ENCODE results near the gene SMPDL3B.

SMPDL3B gene, protein sequence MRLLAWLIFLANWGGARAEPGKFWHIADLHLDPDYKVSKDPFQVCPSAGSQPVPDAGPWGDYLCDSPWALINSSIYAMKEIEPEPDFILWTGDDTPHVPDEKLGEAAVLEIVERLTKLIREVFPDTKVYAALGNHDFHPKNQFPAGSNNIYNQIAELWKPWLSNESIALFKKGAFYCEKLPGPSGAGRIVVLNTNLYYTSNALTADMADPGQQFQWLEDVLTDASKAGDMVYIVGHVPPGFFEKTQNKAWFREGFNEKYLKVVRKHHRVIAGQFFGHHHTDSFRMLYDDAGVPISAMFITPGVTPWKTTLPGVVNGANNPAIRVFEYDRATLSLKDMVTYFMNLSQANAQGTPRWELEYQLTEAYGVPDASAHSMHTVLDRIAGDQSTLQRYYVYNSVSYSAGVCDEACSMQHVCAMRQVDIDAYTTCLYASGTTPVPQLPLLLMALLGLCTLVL

DNA sequence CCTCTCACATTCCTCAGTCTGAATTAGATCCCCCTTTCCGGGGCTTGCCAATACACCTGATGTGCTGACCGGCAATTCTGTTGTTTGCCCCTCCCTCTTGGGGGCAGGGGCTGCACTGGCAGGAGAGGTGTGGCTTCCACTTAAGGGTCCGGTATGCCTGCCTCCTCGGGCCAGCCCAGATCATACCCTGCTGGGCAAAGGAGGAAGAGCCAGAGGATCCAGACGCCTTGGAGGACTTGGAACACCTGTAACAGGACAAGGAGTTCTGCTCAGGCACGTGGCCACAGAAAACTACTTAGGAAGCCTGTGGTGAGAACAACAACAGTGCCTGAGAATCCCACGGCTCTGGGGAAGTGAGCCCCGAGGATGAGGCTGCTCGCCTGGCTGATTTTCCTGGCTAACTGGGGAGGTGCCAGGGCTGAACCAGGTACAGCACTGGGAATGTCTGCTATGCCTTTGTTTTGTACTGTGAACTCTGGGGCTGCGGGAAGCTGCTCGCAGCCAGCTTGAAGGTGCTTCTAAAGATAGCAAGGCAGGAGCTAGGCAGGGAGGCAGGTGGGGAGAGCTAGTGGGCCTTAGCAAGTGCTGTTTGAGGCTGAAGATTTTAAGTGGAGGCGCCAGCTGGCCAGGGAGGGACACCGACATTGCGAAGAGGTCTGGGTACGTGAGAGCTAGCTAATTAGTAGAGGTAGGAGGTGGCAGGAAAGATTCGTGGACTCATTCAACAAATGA, at the start of gene SMPDL3B:
SMPDL3B (plus strand) TSS at position 183 of the 732 bp plus-strand sequence; CDS start at position 367, 184 bp downstream.
- no peak for DNase-seq (ENCODE audit: extremely low read depth in 1 of 2, low read depth in 1 of 2)

DNA sequence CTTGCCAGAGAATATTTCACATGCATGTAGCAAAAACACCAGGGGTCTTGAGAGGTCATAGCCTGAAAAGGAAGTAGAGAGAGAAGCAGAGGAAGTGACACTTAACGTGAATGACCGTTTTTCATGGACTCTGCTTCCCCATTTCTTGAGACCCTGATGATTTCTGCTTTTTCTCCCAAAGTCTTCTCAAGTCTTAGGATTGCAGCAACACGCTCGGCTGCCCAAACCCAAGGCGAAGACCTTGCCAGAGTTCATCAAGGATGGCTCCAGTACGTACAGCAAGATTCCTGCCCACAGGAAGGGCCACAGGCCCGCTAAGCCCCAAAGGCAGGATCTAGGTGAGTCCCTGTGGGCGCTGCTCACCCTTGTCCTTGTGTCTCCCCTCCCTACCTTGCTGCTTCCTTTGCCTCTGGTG, 49.7 kb upstream of the SMPDL3B start:
- no peak for DNase-seq (ENCODE audit: extremely low read depth in 1 of 2, low read depth in 1 of 2)

DNA sequence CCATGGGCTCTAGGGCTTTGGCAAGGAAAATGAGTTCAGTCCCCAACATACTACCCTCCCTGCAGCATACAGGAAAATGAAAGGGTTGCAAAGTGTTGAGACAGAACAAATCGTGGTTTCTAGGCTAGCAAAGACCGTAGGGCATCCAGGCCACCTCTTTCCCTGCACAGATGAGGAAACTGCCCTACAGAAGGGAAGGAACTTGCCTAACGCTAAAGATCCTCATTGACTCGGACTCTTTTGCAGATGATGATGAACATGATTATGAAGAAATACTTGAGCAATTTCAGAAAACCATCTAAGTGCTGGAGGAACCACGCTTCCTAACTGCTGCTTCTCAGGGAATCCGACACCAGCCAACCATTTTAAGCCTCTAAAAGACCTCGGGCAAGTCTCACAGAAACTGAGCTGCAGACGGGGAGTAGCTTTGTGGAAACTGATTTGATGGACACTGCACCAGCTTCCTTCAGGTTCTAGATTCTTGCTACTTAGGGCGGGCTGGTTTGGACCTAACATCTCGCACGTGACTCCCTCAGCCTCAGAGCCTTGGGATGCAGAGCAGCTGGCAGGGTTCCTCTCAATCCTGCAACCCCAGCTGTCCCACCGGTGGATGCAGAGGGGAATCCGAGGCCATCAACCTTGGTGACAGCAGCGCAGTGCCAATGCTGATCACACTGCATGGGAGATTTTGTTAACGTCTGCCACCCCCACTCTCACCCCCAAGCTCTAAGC, 49.0 kb upstream of the SMPDL3B start:
- DNase-seq (ENCODE audit: extremely low read depth in 1 of 2, low read depth in 1 of 2), result no peak

DNA sequence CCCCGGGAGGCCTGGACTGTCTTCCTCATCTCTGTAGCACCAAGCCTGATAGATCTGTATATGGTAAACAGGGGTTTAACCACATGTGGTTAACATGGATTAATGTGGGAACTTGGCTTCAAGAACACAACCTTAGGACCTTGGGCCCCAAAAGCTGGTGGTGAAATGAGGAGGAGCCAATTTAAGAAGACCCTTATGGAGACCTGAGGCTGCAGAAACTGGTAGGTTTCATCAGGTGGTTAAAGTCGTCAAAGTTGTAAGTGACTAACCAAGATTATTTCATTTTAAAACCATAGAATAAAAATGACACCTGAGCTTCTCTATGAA, 48.5 kb upstream of the SMPDL3B start:
- DNase-seq (ENCODE audit: extremely low read depth in 1 of 2, low read depth in 1 of 2), result no peak

DNA sequence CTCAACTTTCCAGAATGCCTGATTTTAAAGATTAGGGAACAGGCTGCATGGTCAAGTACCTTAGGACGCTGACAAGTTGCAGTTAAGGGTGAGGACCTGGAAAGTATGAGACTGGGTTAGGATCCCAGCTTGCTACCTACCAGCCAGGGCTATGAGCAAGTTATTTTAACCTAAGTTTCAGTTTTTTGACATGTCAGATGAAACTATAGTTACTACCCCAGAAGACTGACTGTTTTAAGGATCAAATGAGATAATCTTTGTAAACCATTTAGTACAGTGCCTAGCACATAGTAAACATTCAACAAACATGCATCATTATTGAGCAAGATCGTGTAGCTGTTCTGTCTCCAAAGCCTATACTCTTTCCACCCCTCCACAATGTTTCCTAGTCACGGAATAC, 48.1 kb upstream of the SMPDL3B start:
- DNase-seq (ENCODE audit: extremely low read depth in 1 of 2, low read depth in 1 of 2), result no peak

DNA sequence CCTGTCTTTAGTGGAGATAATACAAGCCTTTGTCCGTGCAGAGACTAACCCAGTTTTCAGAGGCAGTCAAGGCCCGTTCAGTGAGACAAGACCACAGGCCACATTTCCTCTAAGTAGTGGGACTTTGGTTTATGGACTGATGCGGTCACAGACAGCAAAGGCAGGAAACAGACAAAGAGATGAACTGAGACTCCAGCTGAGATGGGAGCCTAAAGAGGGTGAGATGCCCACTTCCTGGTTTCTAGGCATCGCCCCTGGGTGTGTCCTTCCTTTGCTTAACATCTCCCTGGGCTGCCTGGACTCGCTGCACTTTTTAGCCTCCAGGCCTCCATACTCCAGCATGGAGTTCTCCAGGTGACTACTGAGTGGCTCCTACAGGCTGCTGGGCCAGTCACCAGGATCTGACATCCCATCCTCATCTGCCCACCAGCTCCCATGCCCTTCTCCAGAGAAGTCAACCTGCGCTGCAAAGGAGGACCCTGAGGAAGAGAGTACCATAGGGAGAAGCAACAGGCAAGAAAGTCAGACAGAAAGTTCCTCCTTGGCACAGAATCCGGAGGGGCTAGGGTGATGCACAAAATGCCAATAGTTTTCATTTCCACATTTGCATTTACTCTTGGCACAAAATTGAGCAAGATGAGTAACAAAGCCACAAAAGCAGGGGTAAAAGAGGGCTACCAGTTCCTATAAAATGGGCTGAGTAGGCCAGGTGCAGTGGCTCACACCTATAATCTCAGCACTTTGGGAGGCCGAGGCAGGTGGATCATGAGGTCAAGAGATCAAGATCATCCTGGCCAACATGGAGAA, 47.4 kb upstream of the SMPDL3B start:
- DNase-seq (ENCODE audit: extremely low read depth in 1 of 2, low read depth in 1 of 2), result no peak

DNA sequence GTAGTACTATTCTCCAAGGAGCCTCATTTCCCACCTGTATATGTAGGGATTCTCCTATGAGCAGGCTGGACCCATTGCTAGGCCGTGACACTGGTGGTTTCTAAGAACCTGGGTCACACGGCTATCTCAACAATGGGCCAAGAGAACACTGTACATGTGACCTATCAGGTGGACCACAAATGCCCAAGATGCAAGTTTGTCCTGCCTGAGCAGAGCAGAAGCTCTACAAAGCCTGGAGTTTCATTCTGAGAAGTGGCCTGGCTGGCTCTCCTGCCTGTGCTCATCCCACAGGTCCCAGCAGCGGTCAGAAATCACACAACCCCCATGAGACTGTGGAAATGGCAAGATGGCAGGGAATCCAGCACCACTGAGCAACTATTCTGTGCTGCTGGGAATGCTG, 45.3 kb upstream of the SMPDL3B start:
- no peak for DNase-seq (ENCODE audit: extremely low read depth in 1 of 2, low read depth in 1 of 2)

DNA sequence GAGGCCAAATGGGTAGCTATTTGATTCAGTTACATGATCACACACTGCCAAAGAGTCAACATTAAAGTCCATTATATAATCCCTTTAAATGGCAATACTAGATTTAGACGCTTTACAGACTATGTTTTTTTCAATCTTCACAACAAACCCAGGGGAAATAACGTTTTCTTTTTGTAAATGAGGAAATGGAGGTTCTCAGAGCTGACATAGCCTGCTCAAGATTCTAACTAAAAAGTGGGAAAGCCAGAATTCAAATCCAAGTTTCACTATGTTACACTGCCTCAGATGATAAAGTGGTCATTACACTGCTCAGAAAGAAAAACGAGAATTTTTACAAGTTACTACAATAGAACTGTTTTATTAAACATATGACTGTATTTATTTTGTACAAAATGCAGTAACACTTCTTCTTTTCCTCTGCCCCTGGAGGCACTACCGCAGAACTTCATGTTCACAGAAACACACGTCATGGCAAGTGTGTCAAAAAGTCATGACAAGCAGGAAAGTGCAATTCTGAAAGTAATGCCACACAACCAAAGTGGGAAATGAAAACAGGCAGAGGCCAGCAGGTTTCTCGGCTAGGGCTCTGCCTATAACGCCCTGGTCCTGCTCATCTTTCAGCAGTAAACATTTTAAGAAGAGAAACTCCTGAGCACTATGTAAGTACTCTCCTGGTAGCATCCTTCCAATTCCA, 43.5 kb upstream of the SMPDL3B start:
- peak in 1 of 2 donors; percentile 38 for DNase-seq (ENCODE audit: extremely low read depth in 1 of 2, low read depth in 1 of 2)

DNA sequence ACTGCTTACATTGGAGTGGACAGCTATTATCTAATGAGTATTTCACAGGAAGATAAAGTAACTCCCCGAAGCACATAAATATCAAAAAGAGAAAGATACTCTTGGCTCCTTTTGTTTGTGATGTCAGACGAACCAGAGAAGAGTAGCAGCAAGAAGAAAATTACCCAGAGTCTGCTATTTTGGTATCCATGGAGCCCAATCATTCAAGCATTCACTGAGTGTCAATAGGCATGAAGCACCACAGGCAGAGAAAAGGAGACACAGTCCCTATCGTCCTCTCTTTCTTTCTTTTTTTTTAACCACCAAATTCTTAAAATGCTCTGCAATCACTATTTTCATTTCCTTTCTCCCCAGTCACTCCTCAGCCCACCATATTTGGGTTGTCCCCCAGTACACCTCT, 40.3 kb upstream of the SMPDL3B start:
- DNase-seq (ENCODE audit: extremely low read depth in 1 of 2, low read depth in 1 of 2), result no peak

DNA sequence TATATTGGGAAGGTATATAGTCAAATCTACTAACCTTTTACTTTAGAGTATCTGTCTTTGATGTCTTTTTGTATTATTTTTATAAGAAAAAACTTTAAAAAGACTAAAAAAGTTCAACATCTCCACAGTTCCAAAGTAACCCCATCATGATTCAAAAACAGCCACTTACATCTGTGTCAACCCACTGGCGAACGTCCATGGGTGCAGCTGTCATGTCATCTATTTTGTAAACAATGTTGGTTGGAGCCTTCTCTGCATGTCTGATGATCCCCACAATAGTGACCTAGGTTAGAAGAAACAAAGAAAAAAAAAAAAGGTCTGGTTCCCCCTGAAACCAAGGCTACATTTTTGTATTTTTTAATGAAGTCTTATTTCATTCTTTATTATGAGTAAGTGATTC, 28.0 kb upstream of the SMPDL3B start:
- DNase-seq (ENCODE audit: extremely low read depth in 1 of 2, low read depth in 1 of 2), result no peak

DNA sequence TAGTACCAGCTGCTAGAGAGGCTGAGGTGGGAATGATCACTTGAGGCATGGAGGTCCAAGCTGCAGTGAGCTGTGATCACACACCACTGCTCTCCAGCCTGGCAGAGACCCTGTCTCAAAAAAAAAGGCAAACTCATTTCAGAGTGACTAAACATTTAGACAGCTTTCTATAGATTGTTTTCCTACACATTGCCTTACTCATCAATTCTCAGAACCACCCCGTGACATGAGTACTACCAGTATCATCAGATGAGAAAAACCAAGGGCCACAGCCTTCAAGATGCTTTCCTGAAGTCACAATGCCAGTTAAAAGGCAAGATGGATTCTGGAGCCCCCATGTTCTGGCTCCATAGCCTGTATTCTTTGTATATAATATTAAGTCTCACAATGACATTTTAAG, 22.4 kb upstream of the SMPDL3B start:
- no peak for DNase-seq (ENCODE audit: extremely low read depth in 1 of 2, low read depth in 1 of 2)

DNA sequence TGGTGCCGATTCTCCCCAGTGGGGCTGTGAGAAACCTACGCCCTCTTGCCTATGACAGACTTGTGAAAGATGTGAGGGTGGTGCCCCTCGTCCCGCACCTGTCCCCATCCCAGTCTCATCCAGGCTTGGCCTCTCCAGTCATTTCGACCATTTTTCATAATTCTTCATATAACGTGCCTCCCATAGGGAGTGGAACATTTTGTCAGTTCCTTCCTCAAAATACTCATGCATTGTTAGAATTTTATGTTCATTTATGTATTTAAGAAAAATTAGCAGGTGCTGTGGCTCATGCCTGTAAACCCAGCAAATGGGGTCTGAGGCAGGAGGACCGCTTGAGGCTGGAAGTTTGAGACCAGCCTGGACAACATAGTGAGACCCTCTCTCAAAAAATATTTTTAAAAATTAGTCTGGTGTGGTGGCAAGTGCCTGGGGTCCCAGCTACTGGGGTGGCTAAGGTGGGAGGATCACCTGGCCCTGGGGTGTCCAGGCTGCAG, 19.7 kb upstream of the SMPDL3B start:
- DNase-seq (ENCODE audit: extremely low read depth in 1 of 2, low read depth in 1 of 2), result no peak

DNA sequence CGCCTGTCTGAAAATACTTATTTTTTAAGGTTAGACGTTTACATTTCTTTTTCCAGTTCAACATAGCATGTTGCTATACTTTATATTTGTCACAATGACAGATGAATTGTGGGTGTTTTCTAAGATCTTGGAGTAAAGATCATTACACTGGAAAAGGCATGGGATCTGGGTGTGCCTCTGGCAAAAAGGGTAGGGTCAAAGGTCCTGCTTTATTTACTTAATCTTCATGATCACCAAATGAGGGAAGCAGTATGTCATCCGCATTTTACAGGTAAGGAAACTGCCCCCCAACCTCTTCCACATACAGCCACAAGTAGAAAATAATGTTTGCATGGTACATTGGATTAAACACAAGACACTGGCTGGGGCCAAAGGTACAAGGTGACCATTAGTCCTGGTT, 12.5 kb upstream of the SMPDL3B start:
- DNase-seq (ENCODE audit: extremely low read depth in 1 of 2, low read depth in 1 of 2), result no peak

DNA sequence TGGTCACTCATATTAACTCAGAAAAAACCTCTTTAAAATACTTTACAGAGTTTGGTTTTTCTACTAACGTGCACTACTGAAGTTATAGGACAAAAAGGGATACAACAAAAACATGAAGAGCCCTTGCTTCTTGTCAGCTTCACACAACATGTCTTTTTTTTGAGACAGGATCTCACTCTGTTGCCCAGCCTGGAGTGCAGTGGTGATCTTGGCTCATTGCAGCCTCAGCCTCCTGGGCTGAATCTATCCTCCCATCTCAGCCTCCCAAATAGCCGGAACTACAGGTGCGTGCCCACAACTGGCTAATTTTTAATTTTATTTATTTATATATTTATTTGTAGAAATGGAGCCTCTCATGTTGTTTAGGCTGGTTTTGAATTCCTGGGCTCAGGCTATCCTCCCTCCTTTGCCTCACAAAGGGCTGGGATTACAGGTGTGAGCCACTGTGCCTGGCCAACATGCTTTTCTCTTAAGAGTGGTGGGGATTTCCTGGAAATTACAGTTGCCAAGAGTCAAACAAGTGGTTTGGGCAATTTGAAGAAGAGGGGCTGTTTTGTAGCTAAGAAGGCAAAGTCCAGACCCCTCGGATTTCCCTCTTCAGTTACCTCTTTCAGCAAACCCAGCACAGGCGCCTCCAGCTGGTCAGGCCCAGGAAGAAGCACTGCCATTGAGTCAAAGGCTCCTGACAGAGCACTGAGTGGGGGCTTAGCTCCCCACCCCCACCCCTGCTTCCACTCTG, 6.4 kb upstream of the SMPDL3B start:
- no peak for DNase-seq (ENCODE audit: extremely low read depth in 1 of 2, low read depth in 1 of 2)

DNA sequence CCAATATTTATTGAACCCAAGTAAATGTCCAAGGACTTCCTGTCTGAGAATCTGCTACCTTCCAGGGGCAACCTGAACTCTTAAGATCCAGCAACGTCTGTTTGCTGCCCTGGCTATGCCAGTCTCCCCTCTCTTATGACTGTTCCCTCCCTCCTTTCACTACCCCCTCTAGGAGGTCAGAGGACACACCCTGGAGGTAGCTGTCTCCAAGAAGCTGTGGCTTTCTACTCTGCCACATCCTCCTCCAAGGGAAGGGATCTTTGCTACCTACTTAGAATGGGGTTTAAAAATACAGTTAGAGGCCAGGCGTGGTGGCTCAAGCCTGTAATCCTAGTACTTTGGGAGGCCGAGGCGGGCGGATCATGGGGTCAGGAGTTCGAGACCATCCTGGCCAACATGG, 3.6 kb upstream of the SMPDL3B start:
- no peak for DNase-seq (ENCODE audit: extremely low read depth in 1 of 2, low read depth in 1 of 2)

DNA sequence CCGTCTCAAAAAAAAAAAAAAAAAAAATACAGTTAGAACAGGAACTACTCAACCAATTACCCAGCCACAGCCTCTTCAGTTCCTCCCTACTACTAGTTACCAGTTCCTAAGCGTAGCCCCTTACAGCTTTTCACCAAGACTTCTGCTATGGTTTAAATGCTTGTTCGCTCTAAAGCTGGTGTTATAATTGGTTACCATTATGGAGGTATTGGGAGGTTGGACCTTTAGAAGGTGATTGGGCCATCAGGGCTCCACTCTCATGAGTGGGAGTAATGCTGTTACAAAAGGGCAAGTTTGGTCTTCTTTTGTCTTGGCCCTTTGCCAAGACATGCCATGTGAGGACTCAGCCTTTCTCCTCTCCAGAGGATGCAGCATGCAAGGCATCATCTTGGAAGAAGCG, 3.0 kb upstream of the SMPDL3B start:
- DNase-seq (ENCODE audit: extremely low read depth in 1 of 2, low read depth in 1 of 2), result no peak

DNA sequence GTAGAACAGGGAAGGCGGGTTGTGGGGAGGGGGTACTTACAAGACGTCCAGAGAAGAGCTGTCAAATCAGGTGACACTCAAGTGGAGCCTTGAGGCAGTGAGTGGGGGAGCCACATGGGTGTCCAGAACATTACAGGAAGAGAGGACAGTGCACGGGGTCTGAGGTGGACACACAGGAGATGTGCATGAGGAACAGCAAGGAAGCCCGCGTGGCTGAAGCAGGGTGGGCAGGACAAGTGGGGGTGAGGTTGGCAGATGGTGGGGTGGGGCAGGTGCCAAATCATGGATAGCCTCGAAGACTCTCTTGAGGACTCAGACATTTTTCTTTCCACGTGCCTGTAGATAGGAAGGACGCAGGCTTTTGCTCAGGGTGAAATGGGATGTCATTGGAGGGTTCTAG, 921 bp downstream of the SMPDL3B start:
- no peak for DNase-seq (ENCODE audit: extremely low read depth in 1 of 2, low read depth in 1 of 2)

DNA sequence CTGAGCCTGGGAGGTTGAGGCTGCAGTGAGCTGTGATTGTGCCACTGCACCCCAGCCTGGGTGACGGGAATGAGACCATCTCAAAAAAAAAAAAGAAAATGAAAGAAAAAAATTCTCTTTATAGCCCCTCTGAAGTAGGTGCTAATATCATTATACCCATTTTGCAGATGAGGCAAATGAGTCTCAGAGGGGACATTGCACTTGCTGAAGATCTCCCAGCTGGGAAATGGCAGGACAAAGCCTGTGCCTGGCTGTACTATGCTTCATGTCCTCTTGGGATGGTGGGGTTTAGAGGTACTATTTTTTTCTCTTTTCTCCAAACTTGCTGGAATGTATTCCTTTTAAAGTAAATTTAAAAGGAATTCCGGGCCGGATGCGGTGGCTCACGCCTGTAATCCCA, 1.6 kb downstream of the SMPDL3B start:
- DNase-seq (ENCODE audit: extremely low read depth in 1 of 2, low read depth in 1 of 2), result no peak

DNA sequence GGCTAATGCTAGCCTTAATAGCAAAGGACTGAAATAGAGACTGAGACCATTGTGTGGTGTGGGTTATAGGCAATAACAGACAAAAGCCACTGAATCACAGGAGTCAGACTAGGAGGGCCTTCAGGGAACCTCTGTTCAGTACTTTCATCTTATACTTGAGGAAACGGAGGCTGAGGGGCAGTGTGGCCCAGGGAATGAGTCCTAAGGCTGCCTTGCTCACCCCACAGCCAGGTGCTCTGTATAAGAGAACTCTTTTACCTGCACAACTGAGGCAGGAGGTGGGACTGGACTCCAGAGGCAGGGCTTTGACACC, 2.7 kb downstream of the SMPDL3B start:
- DNase-seq (ENCODE audit: extremely low read depth in 1 of 2, low read depth in 1 of 2), result no peak

DNA sequence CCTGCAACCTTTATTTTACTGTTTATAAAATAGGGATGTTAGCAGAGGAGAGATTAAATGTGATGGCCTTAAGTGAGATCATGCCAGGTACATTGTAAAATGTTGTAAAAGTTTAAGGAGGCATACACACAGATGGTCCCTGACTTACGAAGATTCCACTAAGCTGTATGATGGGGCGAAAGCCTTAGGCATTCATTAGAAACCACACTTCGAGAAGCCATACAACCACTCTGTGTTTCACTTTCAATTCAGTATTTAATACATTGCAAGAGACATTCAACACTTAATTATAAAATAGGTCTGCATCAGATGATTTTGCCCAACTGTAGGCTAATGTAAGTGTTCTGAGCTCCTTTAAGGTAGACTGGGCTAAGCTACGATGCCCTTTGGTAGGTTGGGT, 3.7 kb downstream of the SMPDL3B start:
- DNase-seq (ENCODE audit: extremely low read depth in 1 of 2, low read depth in 1 of 2), result no peak
